ENCODE data around the gene GTPBP10.

- no peak for TF ChIP-seq ZC3H10 (CRISPR knock-in tag; IDR thresholded peaks at IDR 0.05)
- no peak for TF ChIP-seq OSR1 (CRISPR knock-in tag; IDR thresholded peaks at IDR 0.05)
- TF ChIP-seq ARNTL (CRISPR knock-in tag; IDR thresholded peaks at IDR 0.05; ENCODE audit: borderline replicate concordance, low read depth): no peak
- TF ChIP-seq TCF4 (CRISPR knock-in tag; IDR thresholded peaks at IDR 0.05; ENCODE audit: borderline replicate concordance): 0 out of 2 replicates have a peak, but pooled peaks have one; percentile 27
- TF ChIP-seq CSDC2 (CRISPR knock-in tag; IDR thresholded peaks at IDR 0.05): peak; percentile 53; the same call in 1 of the 2 replicates
- no peak for TF ChIP-seq ZNF8 (CRISPR knock-in tag; IDR thresholded peaks at IDR 0.05)
- TF ChIP-seq POU6F1 (CRISPR knock-in tag; IDR thresholded peaks at IDR 0.05; ENCODE audit: borderline replicate concordance, low read depth): no peak
- TF ChIP-seq PATZ1 (CRISPR knock-in tag; IDR thresholded peaks at IDR 0.05; ENCODE audit: borderline replicate concordance): no peak
- TF ChIP-seq PPARA (CRISPR knock-in tag; IDR thresholded peaks at IDR 0.05; ENCODE audit: borderline replicate concordance): no peak
- no peak for TF ChIP-seq TOX (CRISPR knock-in tag; IDR thresholded peaks at IDR 0.05; ENCODE audit: borderline replicate concordance)
- TF ChIP-seq ZNF70 (CRISPR knock-in tag; IDR thresholded peaks at IDR 0.05): no peak
- no peak for TF ChIP-seq SNAI2 (CRISPR knock-in tag; IDR thresholded peaks at IDR 0.05)
- TF ChIP-seq RARB (CRISPR knock-in tag; IDR thresholded peaks at IDR 0.05): peak; percentile 66; the same call in 1 of the 2 replicates
Measured at GRCh38 chr7:90346336-90347125, at the start of gene GTPBP10.

All from SK-N-SH treated with all-trans-retinoic acid at 6 μM for 48 hours (cell line).